PC-3 (cell line): Measurements from ENCODE around the gene FAM177A1. TPM values are rescaled to one million over a fixed set of nuclear protein-coding genes. Genes with fewer than 3 reads are reported as not detected.

Experiments
- ATAC-seq: fragments of 200-7000 bp; cut with Tn5 transposase; 2 replicates; pipeline ENCODE4 v1.9.1; 2020; ENCODE audit warnings: mild to moderate bottlenecking, moderate library complexity
- BruUV-seq: library from RNA; stranded (reverse); fragments of 400-500 nt; replicated peaks from 2 replicates; lab custom pipeline; 2021; lab: Mats Ljungman, UMichigan
- CTCF ChIA-PET: fragments of 300-600 bp; sonication (Branson Sonifier 250); formaldehyde crosslinking; loops from one replicate; lab custom pipeline; 2022; ENCODE audit warnings: antibody characterized with exemption; lab: Charles Lee
- POLR2A ChIA-PET: fragments of 300-600 bp; sonication (Branson Sonifier 250); formaldehyde crosslinking; loops from one replicate; lab custom pipeline; 2022; ENCODE audit warnings: antibody characterized with exemption; ENCODE audit not compliant: unreplicated experiment; lab: Charles Lee
- DNase-seq: peaks from one replicate; pipeline ENCODE4 v3.0.0-alpha.2; 2015
- H2AFZ ChIP-seq: fragments of 300-600 bp; sonication (generic); 2 replicates; pipeline ENCODE4 v1.6.0; 2016; ENCODE audit warnings: antibody characterized with exemption, low read length
- H3F3A ChIP-seq: fragments of 300-600 bp; sonication (generic); one replicate; pipeline ENCODE4 v1.6.0; 2017; ENCODE audit warnings: antibody characterized with exemption, low read length, control low read depth, mild to moderate bottlenecking; ENCODE audit not compliant: unreplicated experiment
- H3K27ac ChIP-seq: fragments of 300-600 bp; sonication (generic); 2 replicates; pipeline ENCODE4 v1.5.1; 2016; ENCODE audit warnings: mild to moderate bottlenecking, low read length
- H3K27me3 ChIP-seq: fragments of 300-600 bp; sonication (generic); 2 replicates; pipeline ENCODE4 v1.6.1; 2016; ENCODE audit warnings: low read length, mixed read lengths
- H3K36me3 ChIP-seq: fragments of 300-600 bp; sonication (generic); 2 replicates; pipeline ENCODE4 v1.6.1; 2016; ENCODE audit warnings: low read depth, mixed run types, low read length, mixed read lengths
- H3K4me1 ChIP-seq: fragments of 300-600 bp; sonication (generic); 2 replicates; pipeline ENCODE4 v1.5.1; 2016; ENCODE audit warnings: low read length; ENCODE audit not compliant: insufficient read depth
- H3K4me2 ChIP-seq: fragments of 300-600 bp; sonication (generic); 2 replicates; pipeline ENCODE4 v1.6.0; 2016; ENCODE audit warnings: low read length
- H3K4me3 ChIP-seq: fragments of 300-600 bp; sonication (generic); 2 replicates; pipeline ENCODE4 v1.5.1; 2016; ENCODE audit warnings: mild to moderate bottlenecking, low read length, mixed read lengths
- H3K79me2 ChIP-seq: fragments of 300-600 bp; sonication (generic); 2 replicates; pipeline ENCODE4 v1.6.1; 2017; ENCODE audit warnings: low read length, mixed read lengths
- H3K9ac ChIP-seq: fragments of 300-600 bp; sonication (generic); 2 replicates; pipeline ENCODE4 v1.6.0; 2016; ENCODE audit warnings: mild to moderate bottlenecking, low read length
- H3K9me2 ChIP-seq: fragments of 300-600 bp; sonication (generic); replicated peaks from 2 replicates; pipeline ENCODE4 v1.6.1; 2016; ENCODE audit warnings: mixed run types, low read length, mixed read lengths
- H3K9me3 ChIP-seq: fragments of 300-600 bp; sonication (generic); 2 replicates; pipeline ENCODE4 v1.6.1; 2016; ENCODE audit warnings: low read length, mixed read lengths
- H4K20me1 ChIP-seq: fragments of 300-600 bp; sonication (generic); 2 replicates; pipeline ENCODE4 v1.6.1; 2016; ENCODE audit warnings: low read length, mixed read lengths
- EZH2 ChIP-seq: fragments of 300-600 bp; sonication (generic); IDR thresholded peaks from one replicate; pipeline ENCODE4 v1.6.1; 2017; ENCODE audit warnings: antibody characterized with exemption, mild to moderate bottlenecking, low read length; ENCODE audit not compliant: unreplicated experiment
- EZH2phosphoT487 ChIP-seq: fragments of 300-600 bp; sonication (generic); IDR thresholded peaks from 2 replicates; pipeline ENCODE4 v1.6.1; 2018; ENCODE audit warnings: mild to moderate bottlenecking, antibody characterized with exemption, low read length, borderline replicate concordance
- intact Hi-C: fragments of 100-400 bp; cut with micrococcal nuclease; formaldehyde crosslinking; loops from 2 replicates; pipeline ENCODE4 v1.9.0; 2023
- total RNA-seq: library from RNA; depleted of rRNA; stranded (reverse); fragments of >200 nt; gene quantifications from 2 replicates; pipeline ENCODE4 v1.2.3, GENCODE V29; 2014
- TF ChIP-seq, protein P1 (sequence below): fragments of 300-600 bp; sonication (generic); conservative IDR thresholded peaks from 2 replicates; pipeline ENCODE4 v1.5.1; 2017; ENCODE audit warnings: antibody characterized with exemption, low read depth, mild to moderate bottlenecking, low read length

FAM177A1 gene
- total RNA-seq, 1 experiment from 2014 or later, result 36.2 TPM

DNA sequence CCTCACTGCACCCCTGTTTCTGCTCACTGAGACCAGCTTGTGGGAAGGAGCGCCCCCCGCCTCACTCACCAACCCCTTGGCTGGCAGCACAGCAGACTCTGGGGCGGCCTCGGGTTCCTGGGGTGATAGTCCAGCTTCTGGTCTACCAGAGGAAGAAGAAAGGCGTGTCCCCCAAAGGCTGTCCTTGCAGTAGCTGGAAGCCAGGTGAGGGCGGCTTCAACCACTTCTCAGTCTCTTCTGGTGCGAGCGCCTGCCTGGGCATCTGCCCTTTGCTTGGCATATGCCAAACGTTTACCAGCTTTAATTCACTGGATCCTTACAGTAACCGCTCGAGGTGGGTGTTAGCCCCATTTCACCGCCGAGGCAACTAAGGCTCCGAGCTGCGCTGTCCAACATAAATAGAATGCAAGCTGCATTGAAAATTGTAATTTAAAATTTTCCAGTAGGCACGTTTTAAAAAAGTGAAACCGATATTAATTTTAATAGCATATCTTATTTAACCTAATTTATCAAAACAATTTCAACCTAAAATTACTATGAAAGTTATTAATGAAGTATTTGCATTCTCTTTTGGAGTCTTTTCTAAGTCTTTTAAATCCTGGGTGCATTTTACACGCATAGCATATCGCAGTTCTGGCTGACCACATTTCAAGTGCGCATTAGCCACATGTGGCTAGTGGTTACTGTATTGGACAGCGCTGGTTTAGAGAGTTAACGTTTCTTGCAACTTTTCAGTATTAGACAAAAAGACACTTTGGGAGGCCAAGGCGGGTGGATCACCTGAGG is 872 bp downstream of the FAM177A1 start:
- Histone ChIP-seq H2AFZ (peak overlapping the region; percentile 92), H3K9me2 (no peaks in the 10 kb centered on the region), H3K4me2 (peak overlapping the region; percentile 91), H3K36me3 (peaks cover 4% of the 10 kb centered on the region; the same call in 1 of the 2 replicates), H4K20me1 (no peaks in the 10 kb centered on the region), H3K27ac (peak overlapping the region; percentile 75), H3K4me3 (peak overlapping the region; percentile 87), H3K27me3 (no peaks in the 10 kb centered on the region), H3K4me1 (peaks cover 38% of the 10 kb centered on the region), H3K9ac (peak overlapping the region; percentile 82), H3K9me3 (no peaks in the 10 kb centered on the region), H3F3A (no peaks in the 10 kb centered on the region), H3K79me2 (peaks cover 31% of the 10 kb centered on the region)
- ATAC-seq (peak; percentile 37), DNase-seq (peak; percentile 35)
- ChIA-PET POLR2A (interaction anchor here (0.6 to 1.9 kb wide), 6 partner anchors 64 to 433 kb away, joined by 3 to 10 read pairs (median 4); partner anchors contain the start of genes PPP2R3C, PRORP and SRP54), CTCF (no interaction called here)
- TF ChIP-seq EZH2 (no peak), EZH2phosphoT487 (no peak)
- TF ChIP-seq, protein P1, sequence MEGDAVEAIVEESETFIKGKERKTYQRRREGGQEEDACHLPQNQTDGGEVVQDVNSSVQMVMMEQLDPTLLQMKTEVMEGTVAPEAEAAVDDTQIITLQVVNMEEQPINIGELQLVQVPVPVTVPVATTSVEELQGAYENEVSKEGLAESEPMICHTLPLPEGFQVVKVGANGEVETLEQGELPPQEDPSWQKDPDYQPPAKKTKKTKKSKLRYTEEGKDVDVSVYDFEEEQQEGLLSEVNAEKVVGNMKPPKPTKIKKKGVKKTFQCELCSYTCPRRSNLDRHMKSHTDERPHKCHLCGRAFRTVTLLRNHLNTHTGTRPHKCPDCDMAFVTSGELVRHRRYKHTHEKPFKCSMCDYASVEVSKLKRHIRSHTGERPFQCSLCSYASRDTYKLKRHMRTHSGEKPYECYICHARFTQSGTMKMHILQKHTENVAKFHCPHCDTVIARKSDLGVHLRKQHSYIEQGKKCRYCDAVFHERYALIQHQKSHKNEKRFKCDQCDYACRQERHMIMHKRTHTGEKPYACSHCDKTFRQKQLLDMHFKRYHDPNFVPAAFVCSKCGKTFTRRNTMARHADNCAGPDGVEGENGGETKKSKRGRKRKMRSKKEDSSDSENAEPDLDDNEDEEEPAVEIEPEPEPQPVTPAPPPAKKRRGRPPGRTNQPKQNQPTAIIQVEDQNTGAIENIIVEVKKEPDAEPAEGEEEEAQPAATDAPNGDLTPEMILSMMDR, result no peak
- BruUV-seq, result TSS peak; percentile 53
- intact Hi-C loops, result loop anchor here (1.0 to 5.0 kb wide), 4 partner anchors 35 to 358 kb away; partner anchors contain the start of genes NFKBIA, PRORP and SRP54

DNA sequence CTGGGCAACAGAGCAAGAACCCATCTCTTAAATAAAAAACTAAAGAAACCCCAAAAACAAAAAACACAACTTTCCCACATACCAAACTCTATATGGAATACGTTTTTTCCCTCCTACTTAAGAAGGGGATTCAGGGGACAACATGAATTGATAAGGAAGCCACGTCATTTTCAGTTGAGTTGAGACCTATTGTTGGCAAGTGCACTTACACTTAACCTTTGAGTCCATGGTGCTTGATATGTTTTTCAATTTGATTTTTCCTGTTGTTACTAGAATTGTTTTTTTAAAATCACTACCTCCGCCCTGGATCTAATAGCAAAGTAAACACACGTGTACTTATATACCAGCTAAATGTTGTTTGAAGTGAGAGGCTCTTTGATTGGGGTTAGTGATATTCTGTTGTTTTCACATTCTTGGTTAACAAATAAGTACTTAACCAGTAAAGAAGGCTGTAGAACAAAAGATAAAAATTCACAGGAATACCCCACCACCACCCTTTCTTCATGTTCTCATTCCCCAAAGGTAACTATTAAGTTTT is 2.0 kb downstream of the FAM177A1 start:
- peaks cover 31% of the 10 kb centered on the region for H3K79me2 ChIP-seq
- POLR2A ChIA-PET, result interaction anchor here (0.5 kb wide), 1 partner anchor 66 kb away, joined by 4 read pairs; no protein-coding TSS in a partner anchor
- no peaks in the 10 kb centered on the region for H3K27me3 ChIP-seq
- no peak overlapping the region for H3K9ac ChIP-seq
- no peak overlapping the region for H3K27ac ChIP-seq
- no peaks in the 10 kb centered on the region for H3K9me2 ChIP-seq
- peaks cover 42% of the 10 kb centered on the region for H3K4me1 ChIP-seq
- peak overlapping the region; percentile 91 for H3K4me2 ChIP-seq
- H3K36me3 ChIP-seq, result peaks cover 4% of the 10 kb centered on the region; the same call in 1 of the 2 replicates
- no peaks in the 10 kb centered on the region for H3K9me3 ChIP-seq
- H4K20me1 ChIP-seq, result no peaks in the 10 kb centered on the region
- ATAC-seq, result no peak
- no TSS peak for BruUV-seq
- H3K4me3 ChIP-seq, result peak overlapping the region; percentile 87
- no peaks in the 10 kb centered on the region for H3F3A ChIP-seq
- CTCF ChIA-PET, result no interaction called here
- no peak for DNase-seq
- no peak overlapping the region for H2AFZ ChIP-seq
- intact Hi-C loops, result loop anchor here (2.0 to 5.0 kb wide), 2 partner anchors 34 to 357 kb away; partner anchors contain the start of gene NFKBIA
- TF ChIP-seq, protein P1, result no peak
- no peak for TF ChIP-seq EZH2phosphoT487
- no peak for TF ChIP-seq EZH2
